Fibroblast of pulmonary artery (primary cell): ENCODE measurements around the gene GHRL.
"Not testable (repeated sequence)": the region's sequence is repeated elsewhere in the genome, so short reads cannot be mapped to it uniquely, and the experiment has no call there.

Source experiments
- DNase-seq: peaks from one replicate; pipeline ENCODE4 v3.0.0-alpha.2; 2010; ENCODE audit warnings: low read depth
- H3K4me3 ChIP-seq: replicated peaks from 2 replicates; pipeline ENCODE4 v1.5.1; 2011; ENCODE audit warnings: low read depth, mild to moderate bottlenecking, control low read depth, low read length, moderate library complexity
- CTCF ChIP-seq: IDR thresholded peaks from 2 replicates; pipeline ENCODE4 v1.5.1; 2011; ENCODE audit warnings: mild to moderate bottlenecking, control low read depth, low read length, inconsistent platforms; ENCODE audit errors: missing control alignments

The GHRL gene

DNA sequence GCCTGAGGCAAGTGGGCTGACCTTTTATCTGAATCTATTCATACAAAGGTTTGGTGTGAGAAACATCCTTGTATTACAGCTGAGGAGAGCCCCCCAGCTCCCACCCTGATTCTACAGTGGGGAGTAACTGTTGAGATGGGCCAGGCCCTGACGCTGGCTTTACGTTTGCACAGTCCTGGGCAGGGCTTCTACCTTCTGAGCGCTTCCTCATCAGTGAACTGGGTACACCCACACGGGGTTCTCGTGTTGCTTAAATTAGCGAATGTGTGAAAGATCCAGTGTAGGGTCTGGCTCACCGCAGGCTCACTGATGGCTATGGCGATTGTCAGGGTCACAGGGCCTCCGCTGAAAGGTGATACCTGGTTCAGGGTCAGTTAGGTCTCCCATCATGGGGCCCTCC lies 7.3 kb upstream of the GHRL start:
- no peak for TF ChIP-seq CTCF
- no peak for DNase-seq
- no peak overlapping the region for H3K4me3 ChIP-seq

DNA sequence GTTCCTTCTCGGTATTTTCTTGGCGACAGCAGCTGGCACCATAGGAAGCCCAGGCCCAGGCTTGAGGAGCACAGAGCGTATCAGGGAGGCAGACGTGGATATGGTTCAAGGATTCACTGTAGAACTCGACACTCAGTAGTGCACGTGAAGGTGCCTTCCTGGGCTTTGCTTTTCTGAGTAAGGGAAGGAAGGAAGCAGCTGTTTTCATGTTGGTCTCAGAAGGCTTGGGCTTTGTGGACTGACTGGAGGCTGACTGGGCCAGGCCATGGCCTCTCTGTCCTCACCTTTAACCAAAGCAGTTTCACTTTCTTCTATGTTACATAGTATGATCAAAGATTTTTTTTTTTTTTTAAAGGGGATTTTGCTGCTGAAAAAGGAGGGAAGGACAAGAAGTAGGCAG lies 6.9 kb upstream of the GHRL start:
- DNase-seq: no peak
- H3K4me3 ChIP-seq: no peak overlapping the region
- TF ChIP-seq CTCF: no peak

DNA sequence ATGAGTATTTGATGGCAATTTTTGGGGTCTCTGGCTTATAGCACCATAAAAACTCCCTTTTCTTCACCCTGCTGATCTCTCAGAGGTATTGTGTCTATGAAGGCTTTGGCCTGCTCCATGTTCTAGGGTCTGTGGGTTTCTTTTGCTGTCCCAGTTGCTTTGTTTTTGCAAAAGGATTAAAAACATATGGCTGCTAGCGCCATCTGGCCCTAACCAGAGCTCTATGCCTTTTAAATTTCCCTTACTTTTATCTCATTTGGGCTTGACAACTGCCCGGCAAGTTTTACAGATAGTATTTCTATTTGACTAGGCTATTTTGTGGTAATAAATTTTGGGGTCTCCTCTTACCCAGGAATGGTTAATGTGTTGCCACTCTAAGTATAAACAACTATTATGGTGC lies 6.4 kb upstream of the GHRL start:
- no peak overlapping the region for H3K4me3 ChIP-seq
- no peak for TF ChIP-seq CTCF
- DNase-seq: no peak

GRCh38 chr3:10298064-10298463 lies 5.3 kb upstream of the GHRL start:
- H3K4me3 ChIP-seq, DNase-seq: not testable (repeated sequence)

GRCh38 chr3:10294030-10294586 lies 1.4 kb upstream of the GHRL start:
- DNase-seq: no peak
- TF ChIP-seq CTCF: no peak
- H3K4me3 ChIP-seq: no peak overlapping the region

DNA sequence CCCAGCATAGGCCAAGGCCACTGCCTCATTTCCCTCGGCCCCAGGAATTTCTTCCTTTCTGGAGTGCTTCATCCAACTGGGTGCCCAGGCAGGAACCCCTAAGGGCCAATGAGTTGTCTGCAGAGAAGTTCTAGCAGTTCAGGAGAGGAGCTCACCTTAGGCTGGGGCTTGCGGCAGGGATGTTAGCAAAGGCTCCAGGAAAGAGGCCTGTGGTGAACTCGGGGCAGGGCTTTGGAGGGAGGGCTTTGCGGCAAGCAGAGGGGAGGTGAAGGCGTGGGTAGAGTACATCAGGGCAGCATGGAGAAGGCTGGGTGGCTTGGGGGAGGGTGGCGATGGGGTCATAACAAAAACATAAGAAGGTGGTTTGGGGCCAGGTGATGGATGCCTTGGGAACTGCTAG lies 1.1 kb downstream of the GHRL start:
- H3K4me3 ChIP-seq: no peak overlapping the region
- TF ChIP-seq CTCF: no peak
- no peak for DNase-seq

DNA sequence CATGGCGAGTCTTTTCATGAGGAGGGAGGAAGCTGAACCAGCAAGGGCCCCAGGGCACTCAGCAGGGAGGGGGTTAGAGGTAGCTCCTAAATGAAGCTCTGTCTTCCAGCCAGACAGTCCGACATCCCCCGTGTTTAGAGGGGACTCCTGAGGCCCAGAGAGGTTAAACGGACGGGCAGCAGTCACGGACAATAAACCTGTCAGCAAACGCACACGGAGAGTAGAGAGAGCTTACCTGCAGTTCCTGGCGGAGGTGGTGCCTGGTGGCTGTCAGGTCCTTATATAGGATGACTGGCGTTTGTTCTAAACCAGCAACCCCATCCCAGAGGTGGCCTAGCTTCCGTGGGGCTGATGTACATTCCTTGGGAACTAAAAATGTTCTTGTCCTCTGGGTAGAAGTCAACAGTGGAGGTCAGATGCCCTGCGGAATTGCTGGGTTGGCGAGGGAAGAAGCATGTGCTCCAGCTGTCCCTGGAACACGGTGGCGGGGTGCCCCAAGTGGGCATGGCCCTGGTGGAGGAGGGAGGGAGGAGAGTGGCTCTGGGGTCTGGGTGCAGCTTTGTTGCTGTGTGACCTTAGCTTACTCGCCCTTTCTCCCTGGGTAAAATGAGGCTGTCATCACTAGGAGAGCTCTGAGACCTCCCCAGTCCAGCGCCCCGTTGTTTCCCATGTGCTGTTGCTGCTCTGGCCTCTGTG lies 2.1 kb downstream of the GHRL start:
- DNase-seq: no peak
- no peak for TF ChIP-seq CTCF

More for the DNA sequence above, 2.1 kb downstream of the GHRL start:
- H3K4me3 ChIP-seq: no peak overlapping the region
